Upper lobe of right lung (tissue), 1 donor: Measurements from ENCODE around the gene DNAJC15. TPM values are rescaled to one million over a fixed set of nuclear protein-coding genes. Genes with fewer than 3 reads are reported as not detected.

Experiments
- ATAC-seq: fragments of 200-7000 bp; cut with Tn5 transposase; one replicate; pipeline ENCODE4 v1.9.1; 2020; ENCODE audit warnings: mild to moderate bottlenecking, moderate library complexity
- DNase-seq: peaks from one replicate; pipeline ENCODE4 v3.0.0-alpha.2; 2020
- H3K27ac ChIP-seq: fragments of 200-600 bp; one replicate; pipeline ENCODE4 v1.8.0; 2022
- H3K27me3 ChIP-seq: fragments of 200-600 bp; one replicate; pipeline ENCODE4 v1.8.0; 2022; ENCODE audit warnings: mild to moderate bottlenecking
- H3K36me3 ChIP-seq: fragments of 200-600 bp; one replicate; pipeline ENCODE4 v1.8.0; 2022
- H3K4me1 ChIP-seq: fragments of 200-600 bp; one replicate; pipeline ENCODE4 v1.8.0; 2022
- H3K4me3 ChIP-seq: fragments of 200-600 bp; one replicate; pipeline ENCODE4 v1.8.0; 2022; ENCODE audit warnings: mild to moderate bottlenecking
- H3K9me3 ChIP-seq: fragments of 200-600 bp; one replicate; pipeline ENCODE4 v1.8.0; 2022
- CTCF ChIP-seq: fragments of 200-600 bp; IDR thresholded peaks from one replicate; pipeline ENCODE4 v1.8.0; 2022; ENCODE audit warnings: antibody characterized with exemption
- intact Hi-C: fragments of 100-400 bp; cut with DNase I; formaldehyde crosslinking; loops from one replicate; pipeline ENCODE4 v1.11.0; 2022
- total RNA-seq: library from RNA; stranded (reverse); fragmentation: NEBNext Ultra II Directional; extraction: Animal tissue kit (Norgen Biotek cat#: 25700); gene quantifications from one replicate; pipeline ENCODE4 v1.2.1, GENCODE V29; 2021
- donor health status: DM: no; HTN: yes; CAD: no; lungs with severe emphysema.

The DNAJC15 gene
- total RNA-seq, 1 donor from 2014 or later, result 15.1 TPM

- ATAC-seq, result peak; percentile 90
- Histone ChIP-seq H3K4me3 (no peak overlapping the region), H3K4me1 (no peaks in the 10 kb centered on the region), H3K27me3 (peaks cover 12% of the 10 kb centered on the region), H3K36me3 (no peaks in the 10 kb centered on the region), H3K27ac (no peak overlapping the region), H3K9me3 (no peaks in the 10 kb centered on the region)
- TF ChIP-seq CTCF, result no peak
- DNase-seq, result no peak
- intact Hi-C loops, result no loop called here
These were observed 108.9 kb downstream of the DNAJC15 start for GRCh38 chr13:43132257-43132656.

DNA sequence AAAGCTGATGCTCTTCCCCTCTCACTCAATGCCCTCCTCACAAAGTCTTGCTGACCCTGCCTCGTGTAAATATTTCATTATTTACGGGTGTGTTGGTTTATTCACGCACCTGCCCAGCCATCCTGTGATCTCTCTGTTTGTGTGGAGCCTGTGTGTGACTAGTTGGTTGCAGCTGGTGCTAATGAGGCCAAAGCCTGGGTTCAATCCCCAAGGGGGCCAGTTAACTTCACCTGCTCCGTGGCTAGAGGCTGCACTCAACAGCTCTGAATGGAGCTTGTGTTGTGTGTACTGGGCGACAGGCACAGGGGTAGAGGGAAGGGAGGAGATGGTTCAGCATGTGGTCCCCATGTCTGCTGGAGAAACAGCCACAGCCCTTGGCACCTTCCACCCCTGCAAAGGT, 109.5 kb downstream of the DNAJC15 start:
- intact Hi-C loops, result no loop called here

DNA sequence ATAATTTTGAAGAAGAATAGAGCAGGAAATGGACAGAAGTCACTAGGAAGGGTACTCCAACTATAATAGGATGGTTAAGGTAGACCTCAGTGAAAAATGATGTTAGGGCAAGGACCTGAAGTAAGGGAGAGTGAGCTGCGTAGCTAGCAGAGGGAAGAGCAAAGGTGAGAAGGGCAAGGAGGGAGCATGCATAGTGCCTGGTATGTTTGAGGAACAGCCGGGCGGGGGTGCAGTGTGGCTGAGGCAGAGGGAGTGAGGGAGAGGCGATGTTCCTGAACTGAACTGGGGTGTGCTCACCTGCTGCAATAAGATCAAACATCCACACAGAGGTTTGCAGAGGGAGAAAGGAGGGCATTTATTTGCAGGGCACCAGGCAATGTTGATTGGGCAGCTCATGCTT, 110.4 kb downstream of the DNAJC15 start:
- no peaks in the 10 kb centered on the region for H3K36me3 ChIP-seq
- no peak overlapping the region for H3K4me3 ChIP-seq
- H3K9me3 ChIP-seq, result no peaks in the 10 kb centered on the region
- TF ChIP-seq CTCF, result no peak
- ATAC-seq, result no peak
- no peak for DNase-seq
- H3K27me3 ChIP-seq, result peaks cover 8% of the 10 kb centered on the region
- no peaks in the 10 kb centered on the region for H3K4me1 ChIP-seq
- intact Hi-C loops, result no loop called here
- no peak overlapping the region for H3K27ac ChIP-seq

More for the DNA sequence above, 109.5 kb downstream of the DNAJC15 start:
- H3K27me3 ChIP-seq, result peaks cover 12% of the 10 kb centered on the region
- no peaks in the 10 kb centered on the region for H3K36me3 ChIP-seq
- no peaks in the 10 kb centered on the region for H3K9me3 ChIP-seq
- no peak for DNase-seq
- no peak overlapping the region for H3K27ac ChIP-seq
- no peaks in the 10 kb centered on the region for H3K4me1 ChIP-seq
- no peak overlapping the region for H3K4me3 ChIP-seq
- TF ChIP-seq CTCF, result no peak
- ATAC-seq, result no peak

GRCh38 chr13:43134868-43135267, 111.5 kb downstream of the DNAJC15 start:
- Histone ChIP-seq H3K27ac (no peak overlapping the region), H3K4me3 (no peak overlapping the region), H3K9me3 (no peaks in the 10 kb centered on the region), H3K36me3 (no peaks in the 10 kb centered on the region), H3K4me1 (no peaks in the 10 kb centered on the region), H3K27me3 (peaks cover 6% of the 10 kb centered on the region)
- ATAC-seq (no peak), DNase-seq (no peak)
- TF ChIP-seq CTCF, result no peak
- intact Hi-C loops, result no loop called here

- TF ChIP-seq CTCF, result no peak
- intact Hi-C loops, result no loop called here
- DNase-seq (no peak), ATAC-seq (no peak)
- no peaks in the 10 kb centered on the region for H3K9me3 ChIP-seq
- no peak overlapping the region for H3K27ac ChIP-seq
- H3K36me3 ChIP-seq, result no peaks in the 10 kb centered on the region
- H3K4me3 ChIP-seq, result no peak overlapping the region
- H3K4me1 ChIP-seq, result no peaks in the 10 kb centered on the region
- peaks cover 6% of the 10 kb centered on the region for H3K27me3 ChIP-seq
These were observed 112.1 kb downstream of the DNAJC15 start for GRCh38 chr13:43135516-43135915.

GRCh38 chr13:43136920-43137575, 113.7 kb downstream of the DNAJC15 start:
- Histone ChIP-seq H3K9me3 (no peaks in the 10 kb centered on the region), H3K27me3 (peaks cover 6% of the 10 kb centered on the region), H3K4me3 (no peak overlapping the region), H3K4me1 (no peaks in the 10 kb centered on the region), H3K27ac (no peak overlapping the region), H3K36me3 (no peaks in the 10 kb centered on the region)
- ATAC-seq, result no peak
- no peak for TF ChIP-seq CTCF
- intact Hi-C loops, result no loop called here
- DNase-seq, result no peak
